C4-2B (cell line): ENCODE results near the gene STAC3.

Source experiments
- H3K27ac ChIP-seq: fragments of 450-650 bp; 2 replicates; pipeline ENCODE4 v1.5.1; 2017
- ZFX ChIP-seq: fragments of 450-650 bp; IDR thresholded peaks from 2 replicates; pipeline ENCODE4 v1.6.1; 2017
- TF ChIP-seq, protein P1 (sequence below): fragments of 450-650 bp; conservative IDR thresholded peaks from 2 replicates; pipeline ENCODE4 v1.5.1; 2017; ENCODE audit warnings: mild to moderate bottlenecking

STAC3 gene

DNA sequence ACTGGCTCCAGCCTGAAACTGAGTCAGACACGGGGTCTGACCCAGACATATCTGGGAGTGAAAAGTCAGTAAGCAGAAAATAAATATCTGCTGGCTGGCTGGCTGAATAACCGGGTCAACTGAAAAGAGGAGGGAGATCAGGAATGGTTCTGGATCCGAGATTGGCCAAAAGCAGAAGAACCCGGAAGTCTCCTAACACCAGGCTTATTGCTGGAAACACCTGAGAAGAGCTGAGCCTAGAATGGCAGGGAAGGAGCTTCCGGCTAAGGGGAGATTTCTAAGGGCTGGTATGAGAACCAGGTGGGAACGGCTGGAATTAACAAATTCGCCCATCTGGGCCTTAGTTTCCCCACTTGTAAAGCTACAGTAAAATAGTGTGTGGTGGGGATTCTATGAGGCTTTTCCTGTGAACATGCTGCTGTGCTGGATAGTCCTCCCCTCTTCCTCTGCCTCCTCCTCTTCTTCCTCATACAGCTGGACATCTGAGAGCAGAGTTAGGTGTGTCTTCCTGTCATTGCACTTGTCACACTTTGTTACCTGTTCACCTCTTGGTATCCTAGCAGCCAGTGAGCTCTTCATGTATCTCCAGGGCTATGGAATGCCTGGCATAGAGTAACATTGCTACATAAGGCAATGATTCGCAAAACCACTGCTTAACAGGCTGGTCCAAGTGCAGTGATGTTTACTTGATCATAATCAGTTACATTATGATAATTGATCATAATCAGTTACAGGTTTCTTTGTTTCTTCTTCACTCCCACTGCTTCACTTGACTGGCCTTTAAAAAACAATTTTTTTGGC lies 23.5 kb downstream of the STAC3 start:
- TF ChIP-seq ZFX, result no peak
- TF ChIP-seq, protein P1, sequence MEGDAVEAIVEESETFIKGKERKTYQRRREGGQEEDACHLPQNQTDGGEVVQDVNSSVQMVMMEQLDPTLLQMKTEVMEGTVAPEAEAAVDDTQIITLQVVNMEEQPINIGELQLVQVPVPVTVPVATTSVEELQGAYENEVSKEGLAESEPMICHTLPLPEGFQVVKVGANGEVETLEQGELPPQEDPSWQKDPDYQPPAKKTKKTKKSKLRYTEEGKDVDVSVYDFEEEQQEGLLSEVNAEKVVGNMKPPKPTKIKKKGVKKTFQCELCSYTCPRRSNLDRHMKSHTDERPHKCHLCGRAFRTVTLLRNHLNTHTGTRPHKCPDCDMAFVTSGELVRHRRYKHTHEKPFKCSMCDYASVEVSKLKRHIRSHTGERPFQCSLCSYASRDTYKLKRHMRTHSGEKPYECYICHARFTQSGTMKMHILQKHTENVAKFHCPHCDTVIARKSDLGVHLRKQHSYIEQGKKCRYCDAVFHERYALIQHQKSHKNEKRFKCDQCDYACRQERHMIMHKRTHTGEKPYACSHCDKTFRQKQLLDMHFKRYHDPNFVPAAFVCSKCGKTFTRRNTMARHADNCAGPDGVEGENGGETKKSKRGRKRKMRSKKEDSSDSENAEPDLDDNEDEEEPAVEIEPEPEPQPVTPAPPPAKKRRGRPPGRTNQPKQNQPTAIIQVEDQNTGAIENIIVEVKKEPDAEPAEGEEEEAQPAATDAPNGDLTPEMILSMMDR, result no peak
- H3K27ac ChIP-seq, result no peak overlapping the region

DNA sequence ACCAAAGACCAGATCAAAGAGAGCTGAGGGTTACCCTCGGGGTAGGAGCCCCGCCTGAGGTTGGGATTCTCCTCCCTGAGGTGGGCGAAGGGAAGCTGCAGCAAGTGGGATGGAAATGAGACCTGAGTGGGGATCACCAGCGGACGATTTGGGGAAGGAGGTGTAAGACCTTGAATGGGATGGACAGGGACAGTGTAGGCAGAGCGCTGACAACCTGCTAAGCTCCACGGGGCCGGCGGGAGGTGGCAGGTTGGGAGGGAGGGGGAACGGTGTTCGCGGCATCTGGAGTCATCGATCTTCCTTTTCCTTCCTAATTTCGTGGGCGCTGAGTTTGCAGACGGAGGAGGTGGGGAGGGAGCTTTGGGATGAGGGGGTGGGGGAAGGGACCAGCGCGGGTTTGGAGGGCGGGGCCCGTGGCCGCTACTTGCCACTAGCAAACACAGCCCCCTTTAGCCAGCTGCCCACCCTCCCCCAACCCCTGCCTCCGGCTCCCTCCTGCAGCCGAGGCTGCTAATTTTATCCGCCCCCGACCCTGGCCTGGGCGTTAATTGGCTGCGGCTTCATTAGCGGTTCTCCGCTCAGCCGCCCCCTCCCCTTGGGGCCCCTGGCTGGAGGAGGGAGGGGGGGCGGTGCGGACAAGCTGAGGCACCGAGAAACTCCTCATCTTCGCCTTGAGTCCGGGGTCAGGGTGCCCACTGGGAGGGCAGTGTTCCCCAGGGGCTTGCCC lies 24.2 kb downstream of the STAC3 start:
- TF ChIP-seq, protein P1, result no peak
- no peak for TF ChIP-seq ZFX

DNA sequence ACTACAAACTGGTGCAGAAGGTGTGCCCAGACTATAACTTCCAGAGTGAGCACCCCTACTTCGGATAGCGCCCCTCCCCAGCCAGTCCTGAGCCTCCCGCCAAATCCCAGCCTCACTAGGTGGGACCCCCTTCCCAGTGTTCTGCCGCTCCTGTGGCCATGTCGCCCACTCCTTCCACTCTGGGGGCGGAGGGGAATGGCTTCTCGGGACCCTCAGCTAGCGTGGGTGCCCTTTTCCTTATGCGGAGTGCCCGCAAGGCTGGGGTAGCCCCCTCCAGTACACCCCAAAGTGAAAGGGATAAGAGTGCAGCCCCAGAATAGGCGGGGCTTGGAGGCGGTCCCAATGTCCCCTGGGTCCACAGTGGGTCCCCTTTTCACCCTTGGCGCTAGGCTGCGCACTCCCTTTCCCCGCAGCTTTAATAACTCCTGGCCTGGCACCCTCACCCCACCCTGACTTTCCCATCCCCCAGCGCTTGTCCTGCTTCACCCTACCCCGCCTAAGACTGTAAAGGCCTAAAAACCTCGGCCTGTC lies 25.2 kb downstream of the STAC3 start:
- no peak for TF ChIP-seq ZFX

More for the DNA sequence above, 24.2 kb downstream of the STAC3 start:
- no peak overlapping the region for H3K27ac ChIP-seq

DNA sequence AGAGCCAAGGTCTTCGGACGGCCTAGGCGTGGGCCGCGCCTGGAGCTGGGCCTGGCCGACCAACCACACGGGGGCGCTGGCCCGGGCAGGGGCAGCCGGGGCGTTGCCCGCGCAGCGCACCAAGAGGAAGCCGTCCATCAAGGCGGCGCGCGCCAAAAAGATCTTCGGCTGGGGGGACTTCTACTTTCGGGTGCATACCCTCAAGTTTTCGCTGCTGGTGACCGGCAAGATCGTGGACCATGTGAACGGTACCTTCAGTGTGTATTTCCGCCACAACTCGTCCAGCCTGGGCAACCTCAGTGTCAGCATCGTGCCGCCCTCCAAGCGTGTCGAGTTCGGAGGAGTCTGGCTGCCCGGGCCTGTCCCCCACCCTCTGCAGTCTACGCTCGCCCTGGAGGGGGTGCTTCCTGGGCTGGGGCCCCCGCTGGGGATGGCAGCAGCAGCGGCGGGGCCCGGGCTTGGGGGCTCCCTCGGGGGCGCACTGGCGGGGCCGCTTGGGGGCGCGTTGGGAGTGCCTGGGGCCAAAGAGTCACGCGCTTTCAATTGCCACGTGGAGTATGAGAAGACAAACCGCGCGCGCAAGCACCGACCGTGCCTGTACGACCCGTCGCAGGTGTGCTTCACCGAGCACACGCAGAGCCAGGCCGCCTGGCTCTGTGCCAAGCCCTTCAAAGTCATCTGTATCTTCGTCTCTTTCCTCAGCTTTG lies 25.9 kb downstream of the STAC3 start:
- TF ChIP-seq, protein P1, result no peak
- no peak overlapping the region for H3K27ac ChIP-seq

More for the DNA sequence above, 25.2 kb downstream of the STAC3 start:
- H3K27ac ChIP-seq, result no peak overlapping the region

DNA sequence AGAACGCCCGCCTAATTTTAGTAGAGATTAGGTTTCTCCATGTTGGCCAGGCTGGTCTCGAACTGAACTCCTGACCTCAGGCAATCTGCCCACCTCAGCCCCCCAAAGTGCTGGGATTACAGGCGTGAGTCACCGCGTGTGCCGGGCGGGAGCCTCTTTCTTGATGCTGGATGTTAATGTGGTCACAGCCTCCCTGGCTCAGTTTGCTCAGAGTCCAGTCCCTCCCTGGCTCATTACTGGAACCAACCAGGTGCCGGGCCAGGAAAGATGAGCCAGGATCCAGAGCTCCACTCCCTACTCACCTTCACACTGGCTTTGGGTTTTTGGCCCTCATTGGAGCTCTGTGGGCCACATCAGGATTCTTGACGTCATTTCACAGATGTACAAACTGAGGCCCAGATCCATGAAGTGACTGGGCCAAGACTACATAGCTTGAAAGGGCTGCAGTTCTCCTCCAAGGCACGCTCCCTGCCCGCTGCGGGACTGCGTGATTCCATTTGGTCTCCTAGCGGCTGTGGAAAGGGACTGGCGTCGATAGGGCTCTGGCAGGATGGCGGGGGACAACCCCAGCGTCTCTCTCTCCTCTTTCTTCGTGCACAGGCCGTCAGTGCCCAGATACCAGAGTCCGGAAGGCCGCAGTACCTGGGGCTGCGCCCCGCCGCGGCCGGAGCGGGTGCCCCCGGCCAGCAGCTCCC lies 26.6 kb downstream of the STAC3 start:
- H3K27ac ChIP-seq, result no peak overlapping the region
- TF ChIP-seq ZFX, result no peak
- TF ChIP-seq, protein P1, result no peak

DNA sequence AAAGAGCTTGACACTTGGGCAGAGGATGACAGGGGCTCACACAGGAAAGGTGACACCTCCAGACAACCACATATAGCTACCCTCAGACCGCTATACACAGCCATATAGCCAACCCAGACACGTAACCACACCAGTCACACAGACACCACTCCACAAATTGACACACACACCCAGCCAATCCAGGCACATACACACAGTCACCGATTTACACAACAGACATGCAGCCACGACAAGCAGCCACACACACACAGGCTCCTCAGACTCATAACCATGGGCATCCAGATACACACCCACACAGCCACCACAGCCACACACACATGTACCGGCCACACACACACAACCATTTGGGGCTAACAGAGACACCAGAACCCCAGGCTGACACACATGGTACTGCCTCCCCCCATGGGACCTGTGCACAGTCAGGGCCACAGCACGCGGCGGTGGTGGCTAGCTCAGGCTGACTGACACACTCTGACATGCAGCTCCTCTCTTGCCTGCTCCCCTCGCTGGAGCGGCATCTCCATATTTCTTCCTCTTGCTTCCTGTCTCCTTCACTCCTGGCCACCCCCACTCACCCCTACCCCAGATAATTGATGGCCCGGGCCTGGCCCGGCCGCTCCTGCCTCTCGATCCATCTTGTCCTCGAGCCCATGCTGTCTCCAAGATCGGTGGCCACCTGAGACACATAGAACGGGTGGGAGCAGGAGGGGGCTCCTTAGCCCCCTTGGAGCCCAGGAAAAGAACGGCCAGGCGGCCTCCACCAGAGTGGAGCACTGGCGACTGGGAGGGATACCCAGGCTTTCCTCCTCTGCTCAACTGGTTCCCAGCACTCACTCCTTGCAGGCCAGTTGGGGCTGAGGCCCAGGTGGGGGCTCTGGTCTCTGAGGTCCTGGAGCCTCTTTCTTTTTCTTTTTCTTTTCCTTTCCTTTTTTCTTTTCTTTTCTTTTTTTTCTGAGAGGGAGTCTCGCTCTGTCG lies 27.5 kb downstream of the STAC3 start:
- no peak overlapping the region for H3K27ac ChIP-seq
- TF ChIP-seq, protein P1, result no peak
- TF ChIP-seq ZFX, result no peak
